GM12872 (cell line): Measurements from ENCODE around the gene NUDC.

Source experiments
- CTCF ChIP-seq: IDR thresholded peaks from 3 replicates; pipeline ENCODE4 v1.5.1; 2011; ENCODE audit warnings: low read depth, mild to moderate bottlenecking, low read length, moderate library complexity; ENCODE audit not compliant: insufficient read depth

NUDC gene

GRCh38 chr1:26956321-26956720 is 34.8 kb downstream of the NUDC start:
- no peak for TF ChIP-seq CTCF

- no peak for TF ChIP-seq CTCF
These were observed 35.8 kb downstream of the NUDC start for GRCh38 chr1:26957306-26957705.

- TF ChIP-seq CTCF = no peak
These were observed 37.7 kb downstream of the NUDC start for GRCh38 chr1:26959270-26959669.

- TF ChIP-seq CTCF = peak; percentile 16; the same call in 1 of the 3 replicates
These were observed 38.4 kb downstream of the NUDC start, which contains the start of gene KDF1 for GRCh38 chr1:26959722-26960624. Gene KDF1, minus strand, starts transcription at chr1:26960468. Its CDS starts 8,088 bp downstream, at chr1:26952380.

GRCh38 chr1:26960625-26960966 is 39.1 kb downstream of the NUDC start:
- TF ChIP-seq CTCF = no peak

- TF ChIP-seq CTCF = no peak
These were observed 40.3 kb downstream of the NUDC start for GRCh38 chr1:26961826-26962225.

- TF ChIP-seq CTCF = no peak
These were observed 43.7 kb downstream of the NUDC start for GRCh38 chr1:26965213-26965612.
